K562 (cell line): ENCODE results near the gene ADGRF5. TPM values are rescaled to one million over a fixed set of nuclear protein-coding genes. Genes with fewer than 3 reads are reported as not detected.

Experiments
- ATAC-seq: fragments of 200-7000 bp; cut with Tn5 transposase; 3 replicates; pipeline ENCODE4 v1.9.1; 2020; ENCODE audit warnings: moderate library complexity
- BruUV-seq: library from RNA; stranded (reverse); fragments of 400-500 nt; replicated peaks from 2 replicates; lab custom pipeline; 2021; lab: Mats Ljungman, UMichigan
- CTCF ChIA-PET: fragments of 300-600 bp; formaldehyde crosslinking; extraction: SDS; loops from one replicate; lab custom pipeline; 2021; ENCODE audit warnings: low intra/inter-chr PET ratio; lab: Yijun Ruan, JAX
- POLR2A ChIA-PET: fragments of 300-600, 350-650 bp; sonication (Branson Sonifier 250); formaldehyde crosslinking; extraction: SDS; loops from one replicate; lab custom pipeline; 2021; ENCODE audit warnings: antibody characterized with exemption, inconsistent platforms; lab: Yijun Ruan, JAX
- DNase-seq, 4 experiments: peaks; one replicate each; pipeline versions ENCODE4 v3.0.0 to v3.0.0-alpha.2; 2011 to 2018; ENCODE audit warnings: low spot score in 3 of 4, mixed read lengths in 3 of 4; ENCODE audit errors: extremely low read depth in 1 of 4
- FAIRE-seq: peaks from 2 replicates; lab custom pipeline; 2011; peaks lifted over from hg19 to GRCh38; lab: Jason Lieb, UNC
- H2AFZ ChIP-seq: 2 replicates; pipeline ENCODE4 v1.6.0; 2011; ENCODE audit warnings: low read depth, low read length, control low read depth, inconsistent platforms
- H3K27ac ChIP-seq: fragments of 200-600 bp; 3 replicates; pipeline ENCODE4 v1.8.0; 2011; ENCODE audit warnings: low read depth, mild to moderate bottlenecking, control low read depth, inconsistent platforms, low read length, moderate library complexity, mixed read lengths; ENCODE audit errors: extremely low read depth
- H3K27me3 ChIP-seq, 2 experiments: fragments of 300-600 bp in 1 of 2; 2 replicates in 1 of 2; 3 replicates in 1 of 2; pipeline versions ENCODE4 v1.6.0 to v1.8.0; 2011; ENCODE audit warnings: inconsistent platforms in 2 of 2, low read length in 2 of 2, mild to moderate bottlenecking in 1 of 2, mixed read lengths in 1 of 2, moderate library complexity in 1 of 2; ENCODE audit not compliant: control insufficient read depth in 2 of 2, insufficient read depth in 2 of 2
- H3K36me3 ChIP-seq: fragments of 300-600 bp; 3 replicates; pipeline ENCODE4 v1.8.0; 2011; ENCODE audit warnings: mild to moderate bottlenecking, low read length, inconsistent platforms; ENCODE audit not compliant: control insufficient read depth, insufficient read depth
- H3K4me1 ChIP-seq, 2 experiments: fragments of 200-600 bp in 1 of 2; replicated peaks in 1 of 2; 2 replicates in 1 of 2; 3 replicates in 1 of 2; pipeline versions ENCODE4 v1.5.1 to v1.8.0; 2011; ENCODE audit warnings: inconsistent platforms in 2 of 2, low read length in 2 of 2, mild to moderate bottlenecking in 1 of 2, mixed read lengths in 1 of 2, moderate library complexity in 1 of 2; ENCODE audit not compliant: control insufficient read depth in 2 of 2, insufficient read depth in 2 of 2
- H3K4me2 ChIP-seq: 2 replicates; pipeline ENCODE4 v1.6.1; 2011; ENCODE audit warnings: low read length, control low read depth, inconsistent platforms, mixed read lengths; ENCODE audit not compliant: insufficient read depth
- H3K4me3 ChIP-seq: fragments of 200-600 bp; sonication (generic), shearing (Covaris generic); 2 replicates; pipeline ENCODE4 v1.5.1; 2016; ENCODE audit warnings: control low read depth, inconsistent platforms
- H3K79me2 ChIP-seq: fragments of 200-600 bp; 3 replicates; pipeline ENCODE4 v1.8.0; 2011; ENCODE audit warnings: low read length, inconsistent platforms; ENCODE audit not compliant: control insufficient read depth, insufficient read depth
- H3K9ac ChIP-seq, 2 experiments: 2 replicates each; pipeline versions ENCODE4 v1.6.0 to v1.6.1; 2011; ENCODE audit warnings: low read depth in 2 of 2, low read length in 2 of 2, control low read depth in 1 of 2, inconsistent platforms in 1 of 2, mild to moderate bottlenecking in 1 of 2, mixed read lengths in 1 of 2; ENCODE audit not compliant: insufficient read depth in 1 of 2
- H3K9me1 ChIP-seq: one replicate; pipeline ENCODE4 v1.6.0; 2011; ENCODE audit warnings: inconsistent platforms, mild to moderate bottlenecking, low read length, moderate library complexity; ENCODE audit not compliant: control insufficient read depth, insufficient read depth
- H3K9me3 ChIP-seq: replicated peaks from 2 replicates; pipeline ENCODE4 v1.5.1; 2011; ENCODE audit warnings: low read depth, low read length, inconsistent platforms; ENCODE audit not compliant: control insufficient read depth, insufficient read depth
- H4K20me1 ChIP-seq: replicated peaks from 2 replicates; pipeline ENCODE4 v1.6.1; 2011; ENCODE audit warnings: low read length, inconsistent platforms, mixed read lengths; ENCODE audit not compliant: control insufficient read depth, insufficient read depth
- BHLHE40 ChIP-seq: IDR thresholded peaks from 2 replicates; pipeline ENCODE4 v1.6.1; 2011; ENCODE audit warnings: low read length, improper control_type of control experiment
- BRF1 ChIP-seq: IDR thresholded peaks from 3 replicates; pipeline ENCODE4 v1.6.1; 2011; ENCODE audit warnings: borderline replicate concordance, mild to moderate bottlenecking; ENCODE audit not compliant: insufficient read length; ENCODE audit errors: extremely low read depth
- CREB1 ChIP-seq, 2 experiments: sonication (generic) in 1 of 2; formaldehyde crosslinking in 1 of 2; IDR thresholded peaks; 2 replicates each; pipeline versions ENCODE4 v1.6.1 to v1.8.0; 2012 to 2022; ENCODE audit warnings: inconsistent platforms in 1 of 2, mild to moderate bottlenecking in 1 of 2, missing genetic modification reagents in 1 of 2, moderate library complexity in 1 of 2
- E2F3 ChIP-seq: fragments of 250-450 bp; sonication (Bioruptor Pico); IDR thresholded peaks from 2 replicates; pipeline ENCODE4 v1.4.0; 2020; ENCODE audit warnings: mild to moderate bottlenecking
- ELF2 ChIP-seq: fragments of 250-450 bp; sonication (Bioruptor Pico); IDR thresholded peaks from 2 replicates; pipeline ENCODE4 v1.5.0; 2021; ENCODE audit warnings: mild to moderate bottlenecking
- LCOR ChIP-seq: sonication (generic); formaldehyde crosslinking; IDR thresholded peaks from 2 replicates; pipeline ENCODE4 v1.8.0; 2022; ENCODE audit warnings: mild to moderate bottlenecking, missing genetic modification reagents
- MYC ChIP-seq, 2 experiments: fragments of 250-450 bp in 1 of 2; sonication (Bioruptor Pico) in 1 of 2; IDR thresholded peaks; 2 replicates each; pipeline versions ENCODE4 v1.5.1 to v1.6.1; 2012 to 2021; ENCODE audit warnings: low read depth in 2 of 2, borderline replicate concordance in 1 of 2, improper control_type of control experiment in 1 of 2, low read length in 1 of 2, mild to moderate bottlenecking in 1 of 2, moderate library complexity in 1 of 2
- NFIX ChIP-seq: fragments of 250-450 bp; sonication (Bioruptor Pico); IDR thresholded peaks from 2 replicates; pipeline ENCODE4 v1.4.0; 2020; ENCODE audit warnings: low read depth, mild to moderate bottlenecking, moderate library complexity
- NR3C1 ChIP-seq: sonication (generic); formaldehyde crosslinking; IDR thresholded peaks from 2 replicates; pipeline ENCODE4 v1.8.1; 2022; ENCODE audit warnings: missing genetic modification reagents
- NUFIP1 ChIP-seq: fragments of 450-650 bp; IDR thresholded peaks from 2 replicates; pipeline ENCODE4 v1.6.1; 2018; ENCODE audit not compliant: partially characterized antibody
- PCBP1 ChIP-seq: fragments of 200-400 bp; formaldehyde crosslinking; IDR thresholded peaks from 2 replicates; pipeline ENCODE4 v1.6.1; 2018; ENCODE audit warnings: mild to moderate bottlenecking, low read depth, low read length; ENCODE audit not compliant: poor library complexity, severe bottlenecking
- PTRF ChIP-seq: fragments of 450-650 bp; IDR thresholded peaks from 2 replicates; pipeline ENCODE4 v1.6.1; 2016; ENCODE audit warnings: mild to moderate bottlenecking, missing genetic modification characterization, missing compliant biosample characterization
- RBM25 ChIP-seq: fragments of 200-400 bp; formaldehyde crosslinking; IDR thresholded peaks from 2 replicates; pipeline ENCODE4 v1.6.1; 2018; ENCODE audit warnings: low read length, low read depth, moderate library complexity; ENCODE audit not compliant: severe bottlenecking
- SIRT6 ChIP-seq: IDR thresholded peaks from one replicate; pipeline ENCODE4 v1.6.1; 2012; ENCODE audit warnings: low read depth, mild to moderate bottlenecking, control low read depth, inconsistent platforms, low read length, moderate library complexity
- SMAD4 ChIP-seq: fragments of 250-450 bp; sonication (Bioruptor Pico); conservative IDR thresholded peaks from 2 replicates; pipeline ENCODE4 v1.8.0; 2021; ENCODE audit warnings: inconsistent platforms, mild to moderate bottlenecking, moderate library complexity
- TBP ChIP-seq: optimal IDR thresholded peaks from 2 replicates; pipeline ENCODE3; 2011; ENCODE audit warnings: low read depth, low read length, improper control_type of control experiment
- ZBTB17 ChIP-seq: fragments of 450-650 bp; formaldehyde crosslinking; IDR thresholded peaks from 2 replicates; pipeline ENCODE4 v1.4.0; 2020; ENCODE audit warnings: mild to moderate bottlenecking
- ZKSCAN3 ChIP-seq: fragments of 250-450 bp; sonication (Bioruptor Pico); IDR thresholded peaks from 2 replicates; pipeline ENCODE4 v1.4.0; 2020
- ZNF253 ChIP-seq: fragments of 250-450 bp; sonication (Bioruptor Pico); conservative IDR thresholded peaks from 2 replicates; pipeline ENCODE4 v1.6.1; 2021; ENCODE audit warnings: mild to moderate bottlenecking
- ZNF639 ChIP-seq, 2 experiments: fragments of 200-800 bp in 1 of 2; sonication (Bioruptor generic) in 1 of 2; sonication (generic) in 1 of 2; formaldehyde crosslinking in 1 of 2; IDR thresholded peaks in 1 of 2; conservative IDR thresholded peaks in 1 of 2; 2 replicates each; pipeline versions ENCODE4 v1.5.0 to v1.6.1; 2016 to 2020; ENCODE audit warnings: missing compliant biosample characterization in 1 of 2, missing genetic modification characterization in 1 of 2, missing genetic modification reagents in 1 of 2
- WGBS: fragments of 100-300 bp; shearing (Covaris generic); methylation state at CpG from one replicate; pipeline ENCODE4 v1.1.6; 2016; ENCODE audit warnings: low coverage, mixed read lengths; ENCODE audit not compliant: insufficient coverage; ENCODE audit errors: missing lambda C conversion rate; 5-methylcytosine and 5-hydroxymethylcytosine counted together
- in situ Hi-C: fragments of 300-500 bp; cut with MboI; formaldehyde crosslinking; loops from 4 replicates; pipeline ENCODE4 v1.15.0; 2018; ENCODE audit warnings: inconsistent platforms, mixed read lengths
- intact Hi-C: fragments of 100-400 bp; cut with micrococcal nuclease; formaldehyde crosslinking; loops from 2 replicates; pipeline ENCODE4 v1.14.2; 2022
- polyA plus RNA-seq, 8 experiments: library from polyadenylated mRNA; depleted of rRNA in 4 of 8; stranded (reverse) in 5 of 8; unstranded in 3 of 8; fragments of >200 nt; fragmentation: Nextera tagmentation in 2 of 8; fragmentation: Illumina TruSeq in 1 of 8; extraction: Ambion mirVana in 2 of 8; extraction: Trizol in 1 of 8; gene quantifications; 2 replicates each; pipeline versions ENCODE4 v1.2.1 to v1.2.3, GENCODE V29; 2011 to 2014; ENCODE audit warnings: inconsistent platforms in 1 of 8, missing spikeins in 1 of 8
- total RNA-seq, 7 experiments: library from RNA; depleted of rRNA in 6 of 7; stranded (reverse); fragments of >200 nt in 6 of 7; fragmentation: Illumina TruSeq in 2 of 7; extraction: Trizol in 2 of 7; gene quantifications; 2 replicates each; pipeline versions ENCODE4 v1.2.1 to v1.2.3, GENCODE V29; 2011 to 2021; ENCODE audit warnings: low replicate concordance in 1 of 7
- TF ChIP-seq, protein P1 (sequence below): fragments of 250-450 bp; sonication (Bioruptor Pico); IDR thresholded peaks from 2 replicates; pipeline ENCODE4 v1.9.0; 2021; ENCODE audit warnings: mild to moderate bottlenecking

Gene ADGRF5
- total and polyA plus RNA-seq, 9 of the 15 experiments (the other 6 are each of a cell fraction or from before 2014, with no cell fraction given) = 0.07 TPM; not detected in 8

GRCh38 chr6:46903175-46903574 is 18.6 kb downstream of the ADGRF5 start (continued):
- TF ChIP-seq BHLHE40 = no peak
- TF ChIP-seq BRF1 = no peak
- no peak for TF ChIP-seq ZNF253 (CRISPR knock-in tag)
- TF ChIP-seq TBP = no peak
- no peak for TF ChIP-seq LCOR
- TF ChIP-seq, protein P1, sequence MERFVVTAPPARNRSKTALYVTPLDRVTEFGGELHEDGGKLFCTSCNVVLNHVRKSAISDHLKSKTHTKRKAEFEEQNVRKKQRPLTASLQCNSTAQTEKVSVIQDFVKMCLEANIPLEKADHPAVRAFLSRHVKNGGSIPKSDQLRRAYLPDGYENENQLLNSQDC (CRISPR knock-in tag) = no peak
- TF ChIP-seq SIRT6 = no peak
- TF ChIP-seq RBM25 = no peak

DNA sequence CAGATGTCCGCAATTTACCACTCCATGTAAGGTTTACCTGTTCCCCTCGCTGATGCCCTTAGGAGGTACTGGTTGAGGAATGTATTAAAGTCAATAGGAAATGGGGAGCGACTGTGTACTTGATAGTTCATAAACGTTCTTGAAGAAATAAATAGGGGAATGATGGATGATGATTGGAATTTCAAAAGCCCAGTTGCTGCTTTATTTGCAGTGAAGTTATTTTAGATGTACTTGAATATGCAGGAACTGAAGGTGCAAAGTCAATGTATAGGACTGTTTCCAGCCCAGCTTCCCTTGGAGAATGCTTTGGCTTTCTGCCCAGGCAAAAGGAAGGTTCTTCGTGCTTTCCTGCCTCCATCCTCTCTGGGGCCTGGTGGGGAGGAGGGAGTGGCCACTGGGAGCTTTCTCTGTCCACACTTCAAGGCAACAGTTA is 19.8 kb downstream of the ADGRF5 start:
- Histone ChIP-seq H3K4me2 (no peak overlapping the region), H3K27ac (no peak overlapping the region), H3K4me1 (no peaks in the 10 kb centered on the region), H3K4me3 (no peak overlapping the region), H4K20me1 (no peaks in the 10 kb centered on the region), H3K36me3 (no peaks in the 10 kb centered on the region), H3K9me1 (no peaks in the 10 kb centered on the region), H3K27me3 (peaks cover 0 to 7% of the 10 kb centered on the region in 2 experiments; a peak in 1 of 5 replicates), H3K9ac (no peak overlapping the region), H3K79me2 (no peaks in the 10 kb centered on the region), H3K9me3 (no peaks in the 10 kb centered on the region), H2AFZ (no peak overlapping the region)
- in situ Hi-C loops = no loop called here
- FAIRE-seq = no peak
- POLR2A ChIA-PET = no interaction called here
- intact Hi-C loops = no loop called here
- no TSS peak for BruUV-seq
- no peak for DNase-seq
- no peak for ATAC-seq
- CTCF ChIA-PET = no interaction called here
- 0% methylated on average over 5 of the region's 5 CpGs for WGBS
- TF ChIP-seq NR3C1 (no peak), ZBTB17 (CRISPR knock-in tag) (no peak), PCBP1 (no peak), E2F3 (no peak), NFIX (CRISPR knock-in tag) (no peak), MYC (IDR thresholded peaks at IDR 0.05; ENCODE audit: low read depth, low read length) (no peak), MYC (CRISPR knock-in tag; IDR thresholded peaks at IDR 0.05; ENCODE audit: borderline replicate concordance, low read depth) (no peak), ZKSCAN3 (CRISPR knock-in tag) (no peak), NUFIP1 (no peak), ELF2 (no peak), ZNF639 (CRISPR knock-in tag; conservative IDR thresholded peaks at IDR 0.05 in 1 of 2, IDR thresholded peaks at IDR 0.05 in 1 of 2) (no peak), CREB1 (IDR thresholded peaks at IDR 0.05) (no peak), CREB1 (CRISPR knock-in tag; IDR thresholded peaks at IDR 0.05) (no peak), SMAD4 (CRISPR knock-in tag) (no peak), PTRF (tag) (no peak)
